ENCODE results near the gene EMC9.
A peak's percentile ranks its signal among the peaks of the same experiment; 100 is the strongest.

The EMC9 gene

GRCh38 chr14:24172261-24172860 lies 31.0 kb upstream of the EMC9 start:
- no peak for DNase-seq (ENCODE audit: low read depth)
- TF ChIP-seq CTCF (IDR thresholded peaks at IDR 0.05; ENCODE audit: low read depth, low read length) (no peak), MYC (IDR thresholded peaks at IDR 0.05; ENCODE audit: low read depth, low read length) (no peak), MAX (IDR thresholded peaks at IDR 0.05; ENCODE audit: low read depth, low read length) (no peak), POLR2A (IDR thresholded peaks at IDR 0.05; ENCODE audit: extremely low read depth, insufficient read length) (no peak)

GRCh38 chr14:24171422-24172260 lies 30.2 kb upstream of the EMC9 start, which contains the start of gene REC8:
TSS of gene REC8 (plus strand) at chr14:24172080. CDS start at chr14:24172553, 473 bp downstream.
- DNase-seq (ENCODE audit: low read depth), result no peak
- TF ChIP-seq CTCF (IDR thresholded peaks at IDR 0.05; ENCODE audit: low read depth, low read length), result no peak
- TF ChIP-seq MAX (IDR thresholded peaks at IDR 0.05; ENCODE audit: low read depth, low read length), result no peak
- TF ChIP-seq MYC (IDR thresholded peaks at IDR 0.05; ENCODE audit: low read depth, low read length), result no peak
- no peak for TF ChIP-seq POLR2A (IDR thresholded peaks at IDR 0.05; ENCODE audit: extremely low read depth, insufficient read length)
- H3K4me3 ChIP-seq (ENCODE audit: low read depth, low read length), result no peak within 1 kb of the TSS

More at GRCh38 chr14:24172261-24172860, 31.0 kb upstream of the EMC9 start:
- no peak overlapping the region for H3K4me3 ChIP-seq (ENCODE audit: low read depth, low read length)

GRCh38 chr14:24167469-24168114 lies 26.2 kb upstream of the EMC9 start:
- no peak for DNase-seq (ENCODE audit: low read depth)
- TF ChIP-seq POLR2A (IDR thresholded peaks at IDR 0.05; ENCODE audit: extremely low read depth, insufficient read length), result no peak
- TF ChIP-seq MYC (IDR thresholded peaks at IDR 0.05; ENCODE audit: low read depth, low read length), result no peak
- H3K4me3 ChIP-seq (ENCODE audit: low read depth, low read length), result no peak overlapping the region

GRCh38 chr14:24165785-24166184 lies 24.4 kb upstream of the EMC9 start:
- TF ChIP-seq MYC (IDR thresholded peaks at IDR 0.05; ENCODE audit: low read depth, low read length) (no peak), POLR2A (IDR thresholded peaks at IDR 0.05; ENCODE audit: extremely low read depth, insufficient read length) (no peak), CTCF (IDR thresholded peaks at IDR 0.05; ENCODE audit: low read depth, low read length) (no peak), MAX (IDR thresholded peaks at IDR 0.05; ENCODE audit: low read depth, low read length) (no peak)
- no peak overlapping the region for H3K4me3 ChIP-seq (ENCODE audit: low read depth, low read length)
- no peak for DNase-seq (ENCODE audit: low read depth)

- TF ChIP-seq CTCF (IDR thresholded peaks at IDR 0.05; ENCODE audit: low read depth, low read length) (no peak), POLR2A (IDR thresholded peaks at IDR 0.05; ENCODE audit: extremely low read depth, insufficient read length) (no peak), MAX (IDR thresholded peaks at IDR 0.05; ENCODE audit: low read depth, low read length) (no peak), MYC (IDR thresholded peaks at IDR 0.05; ENCODE audit: low read depth, low read length) (no peak)
- no peak overlapping the region for H3K4me3 ChIP-seq (ENCODE audit: low read depth, low read length)
- DNase-seq (ENCODE audit: low read depth), result no peak
These were observed 23.2 kb upstream of the EMC9 start for GRCh38 chr14:24164518-24164991.

GRCh38 chr14:24162093-24162492 lies 20.7 kb upstream of the EMC9 start:
- H3K4me3 ChIP-seq (ENCODE audit: low read depth, low read length), result peak overlapping the region; percentile 78
- DNase-seq (ENCODE audit: low read depth), result no peak
- TF ChIP-seq CTCF (IDR thresholded peaks at IDR 0.05; ENCODE audit: low read depth, low read length), result no peak
- TF ChIP-seq POLR2A (IDR thresholded peaks at IDR 0.05; ENCODE audit: extremely low read depth, insufficient read length), result no peak
- TF ChIP-seq MAX (IDR thresholded peaks at IDR 0.05; ENCODE audit: low read depth, low read length), result no peak
- TF ChIP-seq MYC (IDR thresholded peaks at IDR 0.05; ENCODE audit: low read depth, low read length), result no peak

Measured in NB4 (cell line).